ENCODE measurements around the gene PARM1.

The PARM1 gene

GRCh38 chr4:75056277-75056676 lies 123.4 kb downstream of the PARM1 start:
- no peak for DNase-seq
- no peaks in the 10 kb centered on the region for H3K9me3 Mint-ChIP-seq
- H3K36me3 Mint-ChIP-seq (ENCODE audit: low read depth), result no peaks in the 10 kb centered on the region
- H3K4me1 Mint-ChIP-seq, result no peaks in the 10 kb centered on the region
- H3K4me3 Mint-ChIP-seq, result no peak overlapping the region
- no peak overlapping the region for H3K27ac Mint-ChIP-seq
- H3K27me3 Mint-ChIP-seq (ENCODE audit: low read depth, poor library complexity), result peaks cover 9% of the 10 kb centered on the region
- TF ChIP-seq, protein P1, sequence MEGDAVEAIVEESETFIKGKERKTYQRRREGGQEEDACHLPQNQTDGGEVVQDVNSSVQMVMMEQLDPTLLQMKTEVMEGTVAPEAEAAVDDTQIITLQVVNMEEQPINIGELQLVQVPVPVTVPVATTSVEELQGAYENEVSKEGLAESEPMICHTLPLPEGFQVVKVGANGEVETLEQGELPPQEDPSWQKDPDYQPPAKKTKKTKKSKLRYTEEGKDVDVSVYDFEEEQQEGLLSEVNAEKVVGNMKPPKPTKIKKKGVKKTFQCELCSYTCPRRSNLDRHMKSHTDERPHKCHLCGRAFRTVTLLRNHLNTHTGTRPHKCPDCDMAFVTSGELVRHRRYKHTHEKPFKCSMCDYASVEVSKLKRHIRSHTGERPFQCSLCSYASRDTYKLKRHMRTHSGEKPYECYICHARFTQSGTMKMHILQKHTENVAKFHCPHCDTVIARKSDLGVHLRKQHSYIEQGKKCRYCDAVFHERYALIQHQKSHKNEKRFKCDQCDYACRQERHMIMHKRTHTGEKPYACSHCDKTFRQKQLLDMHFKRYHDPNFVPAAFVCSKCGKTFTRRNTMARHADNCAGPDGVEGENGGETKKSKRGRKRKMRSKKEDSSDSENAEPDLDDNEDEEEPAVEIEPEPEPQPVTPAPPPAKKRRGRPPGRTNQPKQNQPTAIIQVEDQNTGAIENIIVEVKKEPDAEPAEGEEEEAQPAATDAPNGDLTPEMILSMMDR (IDR thresholded peaks at IDR 0.05), result no peak

DNA sequence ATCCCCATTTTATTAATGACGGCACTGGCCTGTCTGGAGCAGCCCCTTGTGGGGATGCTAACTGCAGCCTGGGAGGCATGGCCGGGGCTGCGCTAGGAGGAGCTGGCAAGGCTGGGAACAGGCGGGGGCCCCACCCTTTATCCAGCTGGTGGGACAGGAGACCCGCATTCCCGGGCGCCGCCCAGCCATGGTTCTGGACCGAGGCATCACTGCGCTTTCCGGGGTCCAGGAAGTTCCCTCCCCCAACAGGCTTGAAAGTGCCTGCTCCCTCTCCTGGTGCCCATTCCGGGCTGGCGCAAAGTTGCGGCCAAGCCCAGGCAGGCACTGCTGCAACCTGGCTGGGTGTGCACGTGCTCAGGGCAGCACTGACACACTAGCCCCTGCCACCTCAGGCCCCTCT lies 124.5 kb downstream of the PARM1 start:
- DNase-seq, result no peak
- no peaks in the 10 kb centered on the region for H3K9me3 Mint-ChIP-seq
- H3K27me3 Mint-ChIP-seq (ENCODE audit: low read depth, poor library complexity), result peaks cover 9% of the 10 kb centered on the region
- H3K4me1 Mint-ChIP-seq, result peaks cover 9% of the 10 kb centered on the region
- H3K36me3 Mint-ChIP-seq (ENCODE audit: low read depth), result no peaks in the 10 kb centered on the region
- no peak overlapping the region for H3K4me3 Mint-ChIP-seq
- TF ChIP-seq, protein P1 (IDR thresholded peaks at IDR 0.05), result no peak
- no peak overlapping the region for H3K27ac Mint-ChIP-seq

DNA sequence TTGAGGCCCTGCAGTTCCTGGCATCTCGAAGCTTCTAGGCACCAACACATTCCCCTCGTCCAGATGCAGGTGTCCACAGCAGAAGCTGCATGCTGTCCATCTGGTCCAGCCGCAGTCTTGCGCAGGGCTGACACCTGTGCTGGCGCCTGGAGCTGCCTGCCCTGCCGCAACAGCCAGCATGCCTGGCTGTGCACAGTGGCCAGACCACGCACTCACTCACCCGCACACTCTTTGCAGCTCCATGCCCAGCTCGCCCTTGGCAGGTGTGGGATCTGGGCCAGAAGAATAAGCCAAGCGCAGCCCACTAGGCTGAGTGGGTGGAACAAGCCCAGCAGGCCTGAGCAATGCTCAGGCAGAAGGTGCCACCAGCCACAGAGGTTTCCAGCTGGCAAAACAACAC lies 125.6 kb downstream of the PARM1 start:
- TF ChIP-seq, protein P1 (IDR thresholded peaks at IDR 0.05), result no peak
- H3K36me3 Mint-ChIP-seq (ENCODE audit: low read depth), result no peaks in the 10 kb centered on the region
- H3K9me3 Mint-ChIP-seq, result no peaks in the 10 kb centered on the region
- H3K4me3 Mint-ChIP-seq, result no peak overlapping the region
- no peak overlapping the region for H3K27ac Mint-ChIP-seq
- H3K27me3 Mint-ChIP-seq (ENCODE audit: low read depth, poor library complexity), result peaks cover 9% of the 10 kb centered on the region
- peaks cover 12% of the 10 kb centered on the region for H3K4me1 Mint-ChIP-seq
- DNase-seq, result no peak

GRCh38 chr4:75063433-75063832 lies 130.5 kb downstream of the PARM1 start:
- H3K27me3 Mint-ChIP-seq (ENCODE audit: low read depth, poor library complexity), result no peaks in the 10 kb centered on the region
- H3K9me3 Mint-ChIP-seq, result no peaks in the 10 kb centered on the region
- peaks cover 7% of the 10 kb centered on the region for H3K36me3 Mint-ChIP-seq (ENCODE audit: low read depth)
- H3K4me3 Mint-ChIP-seq, result no peak overlapping the region
- no peak for DNase-seq
- H3K4me1 Mint-ChIP-seq, result peaks cover 16% of the 10 kb centered on the region
- TF ChIP-seq, protein P1 (IDR thresholded peaks at IDR 0.05), result no peak
- H3K27ac Mint-ChIP-seq, result no peak overlapping the region

DNA sequence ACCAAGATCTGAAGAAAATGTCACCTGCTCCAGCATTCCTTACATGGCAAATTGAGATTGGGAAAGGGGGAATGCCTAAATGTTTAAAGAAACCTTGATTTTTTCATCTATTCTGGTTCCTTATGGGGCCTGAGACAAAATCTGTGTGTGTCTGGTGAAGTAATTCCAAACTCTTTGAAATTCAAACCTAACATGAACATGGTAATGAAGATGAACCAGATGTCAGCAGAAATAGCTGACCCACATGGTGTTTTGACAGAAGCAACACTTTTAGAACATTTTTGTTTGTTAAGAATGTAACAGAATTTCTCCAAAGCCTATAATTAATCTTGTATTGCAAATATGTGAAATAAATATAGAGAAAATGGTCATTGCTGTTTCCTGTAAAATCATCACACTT lies 133.0 kb downstream of the PARM1 start:
- TF ChIP-seq, protein P1 (IDR thresholded peaks at IDR 0.05), result no peak
- H3K4me3 Mint-ChIP-seq, result no peak overlapping the region
- H3K27me3 Mint-ChIP-seq (ENCODE audit: low read depth, poor library complexity), result peaks cover 2% of the 10 kb centered on the region
- H3K9me3 Mint-ChIP-seq, result no peaks in the 10 kb centered on the region
- H3K4me1 Mint-ChIP-seq, result peaks cover 32% of the 10 kb centered on the region
- H3K36me3 Mint-ChIP-seq (ENCODE audit: low read depth), result peaks cover 7% of the 10 kb centered on the region
- H3K27ac Mint-ChIP-seq, result no peak overlapping the region
- no peak for DNase-seq

GRCh38 chr4:75069493-75070074 lies 136.7 kb downstream of the PARM1 start:
- Mint-ChIP-seq H3K36me3 (ENCODE audit: low read depth) (peaks cover 7% of the 10 kb centered on the region), H3K27ac (no peak overlapping the region), H3K9me3 (no peaks in the 10 kb centered on the region), H3K27me3 (ENCODE audit: low read depth, poor library complexity) (peaks cover 7% of the 10 kb centered on the region), H3K4me3 (peak overlapping the region; percentile 1), H3K4me1 (peaks cover 40% of the 10 kb centered on the region)
- no peak for DNase-seq
- TF ChIP-seq, protein P1 (IDR thresholded peaks at IDR 0.05), result no peak

All from nephron progenitor cell (in vitro differentiated cells).